OCI-LY7 (cell line): Measurements from ENCODE around the gene HJV.

ENCODE experiments used
- EZH2phosphoT487 ChIP-seq: fragments of 200-600 bp; sonication (generic); IDR thresholded peaks from 2 replicates; pipeline ENCODE4 v1.6.1; 2018; ENCODE audit warnings: low read depth, borderline replicate concordance, mild to moderate bottlenecking, mixed run types, antibody characterized with exemption, low read length, moderate library complexity, mixed read lengths
- TF ChIP-seq, protein P1 (sequence below): fragments of 200-600 bp; sonication (generic); conservative IDR thresholded peaks from 2 replicates; pipeline ENCODE4 v1.5.1; 2014; ENCODE audit warnings: mild to moderate bottlenecking, antibody characterized with exemption, low read length, moderate library complexity, mixed read lengths

DNA sequence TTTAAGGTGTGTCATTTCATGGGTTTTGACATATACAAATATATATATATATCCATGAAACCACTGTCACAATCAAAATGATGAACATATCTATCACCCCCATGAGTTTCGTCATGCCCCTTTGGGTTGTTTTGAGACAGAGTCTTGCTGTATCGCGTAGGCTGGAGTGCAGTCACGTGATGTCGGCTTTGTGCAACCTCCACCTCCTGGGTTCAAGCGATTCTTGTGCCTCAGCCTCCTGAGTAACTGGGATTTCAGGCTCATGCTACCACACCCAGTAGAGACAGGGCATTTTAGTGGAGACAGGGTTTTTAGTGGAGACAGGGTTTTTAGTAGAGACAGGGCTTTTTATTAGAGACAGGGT, 8.0 kb downstream of the HJV start:
- TF ChIP-seq, protein P1, sequence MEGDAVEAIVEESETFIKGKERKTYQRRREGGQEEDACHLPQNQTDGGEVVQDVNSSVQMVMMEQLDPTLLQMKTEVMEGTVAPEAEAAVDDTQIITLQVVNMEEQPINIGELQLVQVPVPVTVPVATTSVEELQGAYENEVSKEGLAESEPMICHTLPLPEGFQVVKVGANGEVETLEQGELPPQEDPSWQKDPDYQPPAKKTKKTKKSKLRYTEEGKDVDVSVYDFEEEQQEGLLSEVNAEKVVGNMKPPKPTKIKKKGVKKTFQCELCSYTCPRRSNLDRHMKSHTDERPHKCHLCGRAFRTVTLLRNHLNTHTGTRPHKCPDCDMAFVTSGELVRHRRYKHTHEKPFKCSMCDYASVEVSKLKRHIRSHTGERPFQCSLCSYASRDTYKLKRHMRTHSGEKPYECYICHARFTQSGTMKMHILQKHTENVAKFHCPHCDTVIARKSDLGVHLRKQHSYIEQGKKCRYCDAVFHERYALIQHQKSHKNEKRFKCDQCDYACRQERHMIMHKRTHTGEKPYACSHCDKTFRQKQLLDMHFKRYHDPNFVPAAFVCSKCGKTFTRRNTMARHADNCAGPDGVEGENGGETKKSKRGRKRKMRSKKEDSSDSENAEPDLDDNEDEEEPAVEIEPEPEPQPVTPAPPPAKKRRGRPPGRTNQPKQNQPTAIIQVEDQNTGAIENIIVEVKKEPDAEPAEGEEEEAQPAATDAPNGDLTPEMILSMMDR: no peak
- TF ChIP-seq EZH2phosphoT487: no peak
